Right lobe of liver (tissue), 4 donors: Measurements from ENCODE around the gene SETBP1.

Experiments used
- POLR2A ChIP-seq: fragments of 450-650 bp; IDR thresholded peaks from one replicate; pipeline ENCODE4 v1.6.1; 2017; ENCODE audit warnings: antibody characterized with exemption, mild to moderate bottlenecking
- TF ChIP-seq, protein P1 (sequence below), 4 donors: fragments of 200-600 bp in 3 of 4; fragments of 450-650 bp in 1 of 4; IDR thresholded peaks; one replicate each; pipeline versions ENCODE4 v1.5.1 to v1.8.0; 2016 to 2022; ENCODE audit warnings: antibody characterized with exemption in 4 of 4, mild to moderate bottlenecking in 2 of 4
- donor health status: DM: no; HTN: no; CAD: no.
- donor health status: DM: no; HTN: no; CAD: no.
- donor health status: DM: no; HTN: yes; CAD: no.

- no peak for TF ChIP-seq POLR2A
- TF ChIP-seq, protein P1, sequence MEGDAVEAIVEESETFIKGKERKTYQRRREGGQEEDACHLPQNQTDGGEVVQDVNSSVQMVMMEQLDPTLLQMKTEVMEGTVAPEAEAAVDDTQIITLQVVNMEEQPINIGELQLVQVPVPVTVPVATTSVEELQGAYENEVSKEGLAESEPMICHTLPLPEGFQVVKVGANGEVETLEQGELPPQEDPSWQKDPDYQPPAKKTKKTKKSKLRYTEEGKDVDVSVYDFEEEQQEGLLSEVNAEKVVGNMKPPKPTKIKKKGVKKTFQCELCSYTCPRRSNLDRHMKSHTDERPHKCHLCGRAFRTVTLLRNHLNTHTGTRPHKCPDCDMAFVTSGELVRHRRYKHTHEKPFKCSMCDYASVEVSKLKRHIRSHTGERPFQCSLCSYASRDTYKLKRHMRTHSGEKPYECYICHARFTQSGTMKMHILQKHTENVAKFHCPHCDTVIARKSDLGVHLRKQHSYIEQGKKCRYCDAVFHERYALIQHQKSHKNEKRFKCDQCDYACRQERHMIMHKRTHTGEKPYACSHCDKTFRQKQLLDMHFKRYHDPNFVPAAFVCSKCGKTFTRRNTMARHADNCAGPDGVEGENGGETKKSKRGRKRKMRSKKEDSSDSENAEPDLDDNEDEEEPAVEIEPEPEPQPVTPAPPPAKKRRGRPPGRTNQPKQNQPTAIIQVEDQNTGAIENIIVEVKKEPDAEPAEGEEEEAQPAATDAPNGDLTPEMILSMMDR (IDR thresholded peaks at IDR 0.05): no peak
Measured at GRCh38 chr18:44651918-44652572, 28.6 kb upstream of the SETBP1 start.
